IMR-90 (cell line): ENCODE data around the gene ERICH6B. TPM values are rescaled to one million over a fixed set of nuclear protein-coding genes. Genes with fewer than 3 reads are reported as not detected.

Experiments
- ATAC-seq: fragments of 200-7000 bp; cut with Tn5 transposase; 2 replicates; pipeline ENCODE4 v1.9.1; 2020; ENCODE audit warnings: low read depth, mild to moderate bottlenecking, moderate library complexity
- BruUV-seq: library from RNA; stranded (reverse); fragments of 400-500 nt; replicated peaks from 2 replicates; lab custom pipeline; 2021; lab: Mats Ljungman, UMichigan
- CTCF ChIA-PET: fragments of 300-600 bp; formaldehyde crosslinking; extraction: SDS; loops from one replicate; lab custom pipeline; 2021; ENCODE audit warnings: antibody characterized with exemption; lab: Yijun Ruan, JAX
- POLR2A ChIA-PET: fragments of 300-600 bp; sonication (Branson Sonifier 250); formaldehyde crosslinking; loops from one replicate; lab custom pipeline; 2022; ENCODE audit warnings: antibody characterized with exemption; ENCODE audit not compliant: unreplicated experiment; lab: Charles Lee
- DNase-seq: peaks from one replicate; pipeline ENCODE4 v3.0.0; 2013
- H2AFZ ChIP-seq: replicated peaks from 2 replicates; pipeline ENCODE3; 2013; ENCODE audit warnings: low read length, mild to moderate bottlenecking; ENCODE audit not compliant: poor library complexity
- H2AK5ac ChIP-seq: 2 replicates; pipeline ENCODE4 v1.6.1; 2013; ENCODE audit warnings: low read depth, low read length, inconsistent platforms
- H2AK9ac ChIP-seq: replicated peaks from 2 replicates; pipeline ENCODE3; 2013; ENCODE audit warnings: mild to moderate bottlenecking, low read depth, low read length, moderate library complexity; ENCODE audit not compliant: poor library complexity
- H2BK120ac ChIP-seq: 2 replicates; pipeline ENCODE4 v1.6.1; 2013; ENCODE audit warnings: low read depth, low read length, inconsistent platforms
- H2BK15ac ChIP-seq: 3 replicates; pipeline ENCODE4 v1.6.1; 2013; ENCODE audit warnings: low read depth, low read length, inconsistent platforms
- H2BK20ac ChIP-seq: 2 replicates; pipeline ENCODE4 v1.6.1; 2013; ENCODE audit warnings: low read depth, mild to moderate bottlenecking, inconsistent platforms, low read length, moderate library complexity
- H2BK5ac ChIP-seq: 2 replicates; pipeline ENCODE4 v1.6.1; 2013; ENCODE audit warnings: mild to moderate bottlenecking, low read depth, low read length, inconsistent platforms; ENCODE audit not compliant: poor library complexity, severe bottlenecking
- H3K14ac ChIP-seq: replicated peaks from 2 replicates; pipeline ENCODE4 v1.6.1; 2013; ENCODE audit warnings: low read depth, low read length, inconsistent platforms
- H3K18ac ChIP-seq: 2 replicates; pipeline ENCODE4 v1.6.1; 2013; ENCODE audit warnings: low read depth, low read length, control low read depth
- H3K23ac ChIP-seq: 2 replicates; pipeline ENCODE4 v1.6.1; 2013; ENCODE audit warnings: low read depth, low read length, inconsistent platforms
- H3K27ac ChIP-seq: 2 replicates; pipeline ENCODE4 v1.5.1; 2013; ENCODE audit warnings: mild to moderate bottlenecking, control low read depth, low read length; ENCODE audit not compliant: insufficient read depth
- H3K27me3 ChIP-seq: 2 replicates; pipeline ENCODE4 v1.6.1; 2013; ENCODE audit warnings: low read length; ENCODE audit not compliant: control insufficient read depth, insufficient read depth
- H3K36me3 ChIP-seq: 2 replicates; pipeline ENCODE4 v1.6.1; 2013; ENCODE audit warnings: low read length, mixed read lengths; ENCODE audit not compliant: control insufficient read depth, insufficient read depth
- H3K4ac ChIP-seq: 2 replicates; pipeline ENCODE4 v1.6.1; 2013; ENCODE audit warnings: low read depth, low read length, inconsistent platforms
- H3K4me1 ChIP-seq: 2 replicates; pipeline ENCODE4 v1.6.1; 2013; ENCODE audit warnings: low read length, mixed read lengths; ENCODE audit not compliant: control insufficient read depth, insufficient read depth
- H3K4me2 ChIP-seq: 2 replicates; pipeline ENCODE4 v1.6.1; 2013; ENCODE audit warnings: low read depth, mild to moderate bottlenecking, control low read depth, low read length, moderate library complexity
- H3K4me3 ChIP-seq: 2 replicates; pipeline ENCODE4 v1.5.1; 2013; ENCODE audit warnings: low read depth, mild to moderate bottlenecking, control low read depth, low read length, moderate library complexity; ENCODE audit not compliant: insufficient read depth
- H3K56ac ChIP-seq: 2 replicates; pipeline ENCODE4 v1.6.1; 2013; ENCODE audit warnings: low read length, inconsistent platforms; ENCODE audit not compliant: insufficient read depth; ENCODE audit errors: extremely low read depth
- H3K79me1 ChIP-seq, 2 experiments: 2 replicates each; pipeline ENCODE4 v1.6.1; 2013; ENCODE audit warnings: low read length in 2 of 2, inconsistent platforms in 1 of 2, low read depth in 1 of 2
- H3K9ac ChIP-seq: 2 replicates; pipeline ENCODE4 v1.6.1; 2013; ENCODE audit warnings: low read depth, low read length, control low read depth
- H3K9me1 ChIP-seq: 2 replicates; pipeline ENCODE4 v1.6.1; 2013; ENCODE audit warnings: low read length, inconsistent platforms; ENCODE audit not compliant: insufficient read depth
- H3K9me3 ChIP-seq: 2 replicates; pipeline ENCODE4 v1.6.1; 2013; ENCODE audit warnings: low read length; ENCODE audit not compliant: control insufficient read depth, insufficient read depth
- H4K20me1 ChIP-seq: 2 replicates; pipeline ENCODE4 v1.6.1; 2013; ENCODE audit warnings: low read length, inconsistent platforms; ENCODE audit not compliant: insufficient read depth
- H4K5ac ChIP-seq: 2 replicates; pipeline ENCODE4 v1.6.1; 2013; ENCODE audit warnings: mild to moderate bottlenecking, low read depth, low read length, control low read depth
- H4K8ac ChIP-seq, 2 experiments: 2 replicates each; pipeline ENCODE4 v1.6.1; 2013; ENCODE audit warnings: low read depth in 2 of 2, low read length in 2 of 2, control low read depth in 1 of 2, inconsistent platforms in 1 of 2
- H4K91ac ChIP-seq: 2 replicates; pipeline ENCODE4 v1.6.1; 2013; ENCODE audit warnings: low read depth, low read length, inconsistent platforms; ENCODE audit not compliant: insufficient read depth
- CEBPB ChIP-seq: IDR thresholded peaks from 2 replicates; pipeline ENCODE4 v1.6.1; 2012; ENCODE audit warnings: low read depth, low read length, improper control_type of control experiment
- CTCF ChIP-seq: conservative IDR thresholded peaks from 2 replicates; pipeline ENCODE4 v1.5.1; 2012; ENCODE audit warnings: mild to moderate bottlenecking, low read depth, low read length, improper control_type of control experiment
- FOS ChIP-seq: fragments of 150-350 bp; IDR thresholded peaks from 2 replicates; pipeline ENCODE4 v1.6.1; 2016; ENCODE audit warnings: low read depth, low read length
- MAFK ChIP-seq: IDR thresholded peaks from 2 replicates; pipeline ENCODE4 v1.6.1; 2012; ENCODE audit warnings: low read depth, low read length, improper control_type of control experiment
- MAZ ChIP-seq: IDR thresholded peaks from 2 replicates; pipeline ENCODE4 v1.6.1; 2012; ENCODE audit warnings: low read depth, mild to moderate bottlenecking, low read length, improper control_type of control experiment, moderate library complexity, borderline replicate concordance
- NFE2L2 ChIP-seq: fragments of 150-350 bp; IDR thresholded peaks from 2 replicates; pipeline ENCODE4 v1.6.1; 2016; ENCODE audit warnings: low read depth, mild to moderate bottlenecking, low read length
- POLR2A ChIP-seq: IDR thresholded peaks from 2 replicates; pipeline ENCODE4 v1.6.1; 2012; ENCODE audit warnings: mild to moderate bottlenecking, low read depth, low read length
- RCOR1 ChIP-seq: IDR thresholded peaks from 2 replicates; pipeline ENCODE4 v1.6.1; 2012; ENCODE audit warnings: mild to moderate bottlenecking, low read length, improper control_type of control experiment; ENCODE audit not compliant: insufficient replicate concordance
- RFX5 ChIP-seq: IDR thresholded peaks from 2 replicates; pipeline ENCODE4 v1.8.0; 2012; ENCODE audit warnings: low read depth, mild to moderate bottlenecking, low read length, moderate library complexity
- SMC3 ChIP-seq: fragments of 150-350 bp; IDR thresholded peaks from 2 replicates; pipeline ENCODE4 v1.6.1; 2016; ENCODE audit warnings: low read depth, mild to moderate bottlenecking, antibody characterized with exemption, low read length, moderate library complexity
- WGBS, 2 experiments: methylation state at CpG; one replicate each; pipeline versions ENCODE4 v1.1.5 to v1.1.7; 2013; ENCODE audit warnings: missing lambda C conversion rate in 2 of 2; ENCODE audit not compliant: insufficient read length in 1 of 2; ENCODE audit errors: extremely low coverage in 2 of 2; 5-methylcytosine and 5-hydroxymethylcytosine counted together
- dilution Hi-C: fragments of 300-500 bp; cut with HindIII; formaldehyde crosslinking; loops from one replicate; pipeline ENCODE4 v1.14.3; 2018; ENCODE audit warnings: low sequenced_read_pairs; ENCODE audit not compliant: unreplicated experiment
- in situ Hi-C: fragments of 300-500 bp; cut with MboI; formaldehyde crosslinking; loops from 3 replicates; pipeline ENCODE4 v1.14.3; 2019; ENCODE audit warnings: low sequenced_read_pairs, inconsistent platforms, mixed read lengths
- intact Hi-C: fragments of 100-400 bp; cut with micrococcal nuclease; formaldehyde crosslinking; loops from 2 replicates; pipeline ENCODE4 v1.10.0; 2022
- polyA plus RNA-seq, 3 experiments: library from polyadenylated mRNA; depleted of rRNA; stranded (reverse); fragments of >200 nt; gene quantifications; 2 replicates each; pipeline ENCODE4 v1.2.3, GENCODE V29; 2012; ENCODE audit warnings: low replicate concordance in 1 of 3
- total RNA-seq: library from RNA; depleted of rRNA; stranded (reverse); fragments of >200 nt; gene quantifications from 2 replicates; pipeline ENCODE4 v1.2.3, GENCODE V29; 2012

The ERICH6B gene
- total and polyA plus RNA-seq, 2 of the 4 experiments (the other 2 are of a cell fraction) = not detected

GRCh38 chr13:45522571-45522970, 93.0 kb downstream of the ERICH6B start (continued):
- TF ChIP-seq NFE2L2 = no peak
- TF ChIP-seq CEBPB = no peak
- TF ChIP-seq SMC3 = no peak
- TF ChIP-seq MAFK = no peak
- TF ChIP-seq POLR2A = no peak

DNA sequence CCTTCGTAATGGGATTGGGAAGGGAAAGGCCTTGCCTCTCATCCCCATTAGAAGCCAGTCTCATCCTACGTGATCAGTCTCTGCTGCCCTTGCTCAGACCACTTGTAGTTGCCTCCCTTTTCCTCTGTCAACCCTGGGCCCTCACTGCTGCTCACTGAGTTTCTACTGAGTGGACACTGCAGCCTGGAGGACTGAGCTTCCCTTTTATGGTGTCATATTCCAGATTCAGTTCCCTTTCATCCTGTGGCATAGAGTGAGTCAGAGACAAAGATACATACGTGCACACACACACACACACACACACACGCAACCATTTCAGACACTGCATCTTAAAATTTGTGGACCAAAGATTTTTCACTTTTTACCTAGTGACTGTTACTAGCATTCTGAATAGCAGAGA, 94.2 kb downstream of the ERICH6B start:
- Histone ChIP-seq H3K56ac (no peak overlapping the region), H3K27me3 (no peaks in the 10 kb centered on the region), H3K27ac (peak overlapping the region; percentile 81; the same call in 1 of the 2 replicates), H3K9me1 (peaks cover 4% of the 10 kb centered on the region; the same call in 1 of the 2 replicates), H2BK120ac (peak overlapping the region; percentile 1; the same call in 1 of the 2 replicates), H3K9me3 (no peaks in the 10 kb centered on the region), H2AK5ac (peak overlapping the region; percentile 76), H4K91ac (peak overlapping the region; percentile 71), H4K5ac (no peak overlapping the region), H2BK5ac (peak overlapping the region; percentile 83), H4K8ac (peak overlapping the region; percentile 46 to 83; a peak in 3 of 4 replicates), H3K9ac (peak overlapping the region; percentile 64; the same call in 1 of the 2 replicates), H2BK20ac (0 out of 2 replicates have a peak overlapping the region, but pooled peaks have one; percentile 20), H3K36me3 (peaks cover 19% of the 10 kb centered on the region), H3K18ac (peak overlapping the region; percentile 10; the same call in 1 of the 2 replicates), H3K4ac (peak overlapping the region; percentile 49), H3K4me3 (no peak overlapping the region), H3K4me2 (no peak overlapping the region), H3K79me1 (peaks cover 3 to 32% of the 10 kb centered on the region in 2 experiments; a peak in 2 of 4 replicates), H2BK15ac (no peak overlapping the region), H2AFZ (peak overlapping the region; percentile 39), H3K23ac (no peak overlapping the region), H3K14ac (peak overlapping the region; percentile 54; the same call in 1 of the 2 replicates), H4K20me1 (no peaks in the 10 kb centered on the region), H3K4me1 (peaks cover 12% of the 10 kb centered on the region), H2AK9ac (peak overlapping the region; percentile 29)
- CTCF ChIA-PET = interaction anchor here (0.6 to 0.7 kb wide), 2 partner anchors 17 to 34 kb away, joined by 3 read pairs; no protein-coding TSS in a partner anchor
- dilution Hi-C loops = no loop called here
- BruUV-seq = no TSS peak
- in situ Hi-C loops = no loop called here
- no CpG with 5 or more reads among the region's 4 CpGs for WGBS, 2 experiments
- ATAC-seq (peak; percentile 69), DNase-seq (peak; percentile 86)
- POLR2A ChIA-PET = no interaction called here
- intact Hi-C loops = no loop called here
- no peak for TF ChIP-seq MAZ
- no peak for TF ChIP-seq CTCF
- no peak for TF ChIP-seq POLR2A
- no peak for TF ChIP-seq RCOR1
- peak; percentile 4; the same call in 1 of the 2 replicates for TF ChIP-seq FOS
- TF ChIP-seq RFX5 = no peak
